ENCODE data around the gene USP2.
A peak's percentile ranks its signal among the peaks of the same experiment; 100 is the strongest.

USP2 gene

GRCh38 chr11:119336744-119337469 is 44.6 kb downstream of the USP2 start:
- Histone ChIP-seq H3K36me3 (ENCODE audit: control insufficient read depth in 1 of 2, insufficient read depth in 2 of 2, low read length in 2 of 2) (peaks cover 0 to 4% of the 10 kb centered on the region in 2 donors), H3K4me1 (ENCODE audit: control insufficient read depth in 1 of 2, insufficient read depth in 2 of 2, low read length in 2 of 2) (peaks cover 38 to 57% of the 10 kb centered on the region in 2 donors), H3K4me3 (ENCODE audit: low read depth in 1 of 2, low read length in 2 of 2) (no peak overlapping the region), H3K27me3 (ENCODE audit: control insufficient read depth in 1 of 2, insufficient read depth in 2 of 2, low read length in 2 of 2) (peaks cover 0 to 3% of the 10 kb centered on the region in 2 donors), H3K27ac (ENCODE audit: low read depth, low read length) (no peak overlapping the region), H3K9me3 (ENCODE audit: control insufficient read depth in 1 of 2, low read length in 2 of 2) (no peaks in the 10 kb centered on the region), H3K9ac (ENCODE audit: low read depth in 1 of 2, low read length in 2 of 2) (no peak overlapping the region)

DNA sequence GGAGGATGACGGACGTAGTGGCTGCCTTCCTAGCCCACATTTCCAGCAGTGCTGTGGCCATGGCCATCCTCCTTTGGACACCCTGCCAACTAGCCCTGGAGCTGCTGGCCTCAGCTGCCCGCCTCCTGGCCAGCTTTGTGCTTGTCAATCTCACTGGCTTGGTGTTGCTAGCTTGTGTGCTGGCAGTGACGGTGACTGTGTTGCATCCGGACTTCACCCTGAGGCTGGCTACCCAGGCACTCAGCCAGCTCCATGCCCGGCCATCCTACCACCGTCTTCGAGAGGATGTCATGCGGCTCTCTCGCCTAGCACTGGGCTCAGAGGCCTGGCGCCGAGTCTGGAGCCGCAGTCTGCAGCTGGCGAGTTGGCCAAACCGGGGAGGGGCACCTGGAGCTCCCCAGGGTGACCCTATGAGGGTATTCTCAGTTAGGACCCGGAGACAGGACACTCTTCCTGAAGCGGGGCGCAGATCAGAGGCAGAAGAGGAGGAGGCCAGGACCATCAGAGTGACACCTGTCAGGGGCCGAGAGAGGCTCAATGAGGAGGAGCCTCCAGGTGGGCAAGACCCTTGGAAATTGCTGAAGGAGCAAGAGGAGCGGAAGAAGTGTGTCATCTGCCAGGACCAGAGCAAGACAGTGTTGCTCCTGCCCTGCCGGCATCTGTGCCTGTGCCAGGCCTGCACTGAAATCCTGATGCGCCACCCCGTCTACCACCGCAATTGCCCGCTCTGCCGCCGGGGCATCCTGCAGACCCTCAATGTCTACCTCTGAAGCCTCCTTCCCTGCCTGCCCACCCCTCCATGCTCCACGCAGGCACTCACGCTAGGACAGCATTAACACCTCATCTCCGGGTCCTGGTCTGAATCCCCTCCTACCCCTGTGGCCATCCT is 45.6 kb downstream of the USP2 start:
- Histone ChIP-seq H3K4me3 (ENCODE audit: low read depth in 1 of 2, low read length in 2 of 2) (peak overlapping the region; percentile 95 to 98), H3K27ac (ENCODE audit: low read depth, low read length) (no peak overlapping the region), H3K4me1 (ENCODE audit: control insufficient read depth in 1 of 2, insufficient read depth in 2 of 2, low read length in 2 of 2) (peaks cover 32 to 52% of the 10 kb centered on the region in 2 donors)

GRCh38 chr11:119335091-119335654 is 46.3 kb downstream of the USP2 start:
- peaks cover 0 to 3% of the 10 kb centered on the region in 2 donors for H3K27me3 ChIP-seq (ENCODE audit: control insufficient read depth in 1 of 2, insufficient read depth in 2 of 2, low read length in 2 of 2)
- no peaks in the 10 kb centered on the region for H3K9me3 ChIP-seq (ENCODE audit: control insufficient read depth in 1 of 2, low read length in 2 of 2)
- no peak overlapping the region for H3K27ac ChIP-seq (ENCODE audit: low read depth, low read length)
- peak overlapping the region; percentile 95 to 98 for H3K4me3 ChIP-seq (ENCODE audit: low read depth in 1 of 2, low read length in 2 of 2)
- H3K9ac ChIP-seq (ENCODE audit: low read depth in 1 of 2, low read length in 2 of 2): peak overlapping the region; percentile 81 to 91
- H3K4me1 ChIP-seq (ENCODE audit: control insufficient read depth in 1 of 2, insufficient read depth in 2 of 2, low read length in 2 of 2): peaks cover 30 to 52% of the 10 kb centered on the region in 2 donors
- peaks cover 0 to 4% of the 10 kb centered on the region in 2 donors for H3K36me3 ChIP-seq (ENCODE audit: control insufficient read depth in 1 of 2, insufficient read depth in 2 of 2, low read length in 2 of 2)

More for the DNA sequence above, 45.6 kb downstream of the USP2 start:
- Histone ChIP-seq H3K27me3 (ENCODE audit: control insufficient read depth in 1 of 2, insufficient read depth in 2 of 2, low read length in 2 of 2) (peaks cover 0 to 3% of the 10 kb centered on the region in 2 donors), H3K9ac (ENCODE audit: low read depth in 1 of 2, low read length in 2 of 2) (no peak overlapping the region), H3K36me3 (ENCODE audit: control insufficient read depth in 1 of 2, insufficient read depth in 2 of 2, low read length in 2 of 2) (peaks cover 0 to 4% of the 10 kb centered on the region in 2 donors), H3K9me3 (ENCODE audit: control insufficient read depth in 1 of 2, low read length in 2 of 2) (no peaks in the 10 kb centered on the region)

- Histone ChIP-seq H3K36me3 (ENCODE audit: control insufficient read depth in 1 of 2, insufficient read depth in 2 of 2, low read length in 2 of 2) (peaks cover 0 to 4% of the 10 kb centered on the region in 2 donors), H3K9ac (ENCODE audit: low read depth in 1 of 2, low read length in 2 of 2) (peak within 1 kb of the TSS; percentile 81 to 91), H3K27ac (ENCODE audit: low read depth, low read length) (peak within 1 kb of the TSS; percentile 64), H3K27me3 (ENCODE audit: control insufficient read depth in 1 of 2, insufficient read depth in 2 of 2, low read length in 2 of 2) (peaks cover 3 to 4% of the 10 kb centered on the region in 2 donors), H3K9me3 (ENCODE audit: control insufficient read depth in 1 of 2, low read length in 2 of 2) (no peaks in the 10 kb centered on the region), H3K4me3 (ENCODE audit: low read depth in 1 of 2, low read length in 2 of 2) (peak within 1 kb of the TSS; percentile 95 to 98), H3K4me1 (ENCODE audit: control insufficient read depth in 1 of 2, insufficient read depth in 2 of 2, low read length in 2 of 2) (peaks cover 28 to 49% of the 10 kb centered on the region in 2 donors)
Measured at GRCh38 chr11:119334174-119334930, 47.1 kb downstream of the USP2 start, which contains the start of gene RNF26. TSS of gene RNF26 (plus strand) at chr11:119334527. CDS start at chr11:119335123, 596 bp downstream.

GRCh38 chr11:119332111-119332765 is 49.3 kb downstream of the USP2 start:
- Histone ChIP-seq H3K4me3 (ENCODE audit: low read depth in 1 of 2, low read length in 2 of 2) (no peak overlapping the region), H3K27ac (ENCODE audit: low read depth, low read length) (no peak overlapping the region), H3K4me1 (ENCODE audit: control insufficient read depth in 1 of 2, insufficient read depth in 2 of 2, low read length in 2 of 2) (peaks cover 15 to 31% of the 10 kb centered on the region in 2 donors), H3K27me3 (ENCODE audit: control insufficient read depth in 1 of 2, insufficient read depth in 2 of 2, low read length in 2 of 2) (peaks cover 0 to 5% of the 10 kb centered on the region in 2 donors), H3K9ac (ENCODE audit: low read depth in 1 of 2, low read length in 2 of 2) (no peak overlapping the region), H3K36me3 (ENCODE audit: control insufficient read depth in 1 of 2, insufficient read depth in 2 of 2, low read length in 2 of 2) (peaks cover 0 to 4% of the 10 kb centered on the region in 2 donors), H3K9me3 (ENCODE audit: control insufficient read depth in 1 of 2, low read length in 2 of 2) (no peaks in the 10 kb centered on the region)

- peaks cover 4 to 12% of the 10 kb centered on the region in 2 donors for H3K4me1 ChIP-seq (ENCODE audit: control insufficient read depth in 1 of 2, insufficient read depth in 2 of 2, low read length in 2 of 2)
- no peak overlapping the region for H3K9ac ChIP-seq (ENCODE audit: low read depth in 1 of 2, low read length in 2 of 2)
- H3K27me3 ChIP-seq (ENCODE audit: control insufficient read depth in 1 of 2, insufficient read depth in 2 of 2, low read length in 2 of 2): peaks cover 0 to 5% of the 10 kb centered on the region in 2 donors
- H3K27ac ChIP-seq (ENCODE audit: low read depth, low read length): no peak overlapping the region
- no peaks in the 10 kb centered on the region for H3K9me3 ChIP-seq (ENCODE audit: control insufficient read depth in 1 of 2, low read length in 2 of 2)
- no peak overlapping the region for H3K4me3 ChIP-seq (ENCODE audit: low read depth in 1 of 2, low read length in 2 of 2)
- no peaks in the 10 kb centered on the region for H3K36me3 ChIP-seq (ENCODE audit: control insufficient read depth in 1 of 2, insufficient read depth in 2 of 2, low read length in 2 of 2)
Measured at GRCh38 chr11:119330237-119330636, 51.3 kb downstream of the USP2 start.

GRCh38 chr11:119329320-119329719 is 52.2 kb downstream of the USP2 start:
- no peak overlapping the region for H3K27ac ChIP-seq (ENCODE audit: low read depth, low read length)
- no peak overlapping the region for H3K9ac ChIP-seq (ENCODE audit: low read depth in 1 of 2, low read length in 2 of 2)
- H3K27me3 ChIP-seq (ENCODE audit: control insufficient read depth in 1 of 2, insufficient read depth in 2 of 2, low read length in 2 of 2): peaks cover 0 to 5% of the 10 kb centered on the region in 2 donors
- H3K9me3 ChIP-seq (ENCODE audit: control insufficient read depth in 1 of 2, low read length in 2 of 2): no peaks in the 10 kb centered on the region
- no peaks in the 10 kb centered on the region for H3K36me3 ChIP-seq (ENCODE audit: control insufficient read depth in 1 of 2, insufficient read depth in 2 of 2, low read length in 2 of 2)
- H3K4me1 ChIP-seq (ENCODE audit: control insufficient read depth in 1 of 2, insufficient read depth in 2 of 2, low read length in 2 of 2): peaks cover 0 to 5% of the 10 kb centered on the region in 2 donors
- no peak overlapping the region for H3K4me3 ChIP-seq (ENCODE audit: low read depth in 1 of 2, low read length in 2 of 2)

- Histone ChIP-seq H3K4me3 (ENCODE audit: low read depth in 1 of 2, low read length in 2 of 2) (no peak overlapping the region), H3K9ac (ENCODE audit: low read depth in 1 of 2, low read length in 2 of 2) (no peak overlapping the region), H3K4me1 (ENCODE audit: control insufficient read depth in 1 of 2, insufficient read depth in 2 of 2, low read length in 2 of 2) (peaks cover 9 to 20% of the 10 kb centered on the region in 2 donors), H3K9me3 (ENCODE audit: control insufficient read depth in 1 of 2, low read length in 2 of 2) (no peaks in the 10 kb centered on the region), H3K36me3 (ENCODE audit: control insufficient read depth in 1 of 2, insufficient read depth in 2 of 2, low read length in 2 of 2) (no peaks in the 10 kb centered on the region), H3K27me3 (ENCODE audit: control insufficient read depth in 1 of 2, insufficient read depth in 2 of 2, low read length in 2 of 2) (peaks cover 0 to 3% of the 10 kb centered on the region in 2 donors), H3K27ac (ENCODE audit: low read depth, low read length) (no peak overlapping the region)
Measured at GRCh38 chr11:119324189-119324588, 57.3 kb downstream of the USP2 start.

DNA sequence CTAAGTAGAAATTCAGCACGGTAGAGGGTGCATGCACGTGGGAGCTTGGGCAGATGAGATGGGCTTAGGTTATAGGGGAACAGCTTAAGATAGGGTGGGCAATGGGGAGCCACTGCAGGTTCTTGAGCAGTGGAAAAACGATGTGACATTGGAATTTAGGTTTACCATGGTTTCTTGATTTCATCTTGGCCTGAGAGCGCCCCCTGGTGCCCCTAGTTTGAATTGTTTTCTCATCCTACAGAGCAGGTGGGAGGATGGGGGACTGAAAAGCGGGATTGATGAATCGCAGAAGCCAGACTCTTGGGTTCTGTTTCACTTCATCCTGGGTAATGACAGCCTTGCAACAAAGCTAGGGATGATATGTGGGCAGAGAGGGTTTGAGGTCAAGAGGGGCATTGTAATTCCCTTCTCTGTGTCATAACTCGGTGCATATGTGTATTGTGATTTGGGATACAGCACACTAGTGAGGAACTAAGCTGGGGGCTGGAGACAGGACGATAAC is 57.9 kb downstream of the USP2 start:
- no peak overlapping the region for H3K9ac ChIP-seq (ENCODE audit: low read depth in 1 of 2, low read length in 2 of 2)
- no peak overlapping the region for H3K27ac ChIP-seq (ENCODE audit: low read depth, low read length)
- no peak overlapping the region for H3K4me3 ChIP-seq (ENCODE audit: low read depth in 1 of 2, low read length in 2 of 2)

More for the DNA sequence above, 57.9 kb downstream of the USP2 start:
- H3K4me1 ChIP-seq (ENCODE audit: control insufficient read depth in 1 of 2, insufficient read depth in 2 of 2, low read length in 2 of 2): peaks cover 9 to 25% of the 10 kb centered on the region in 2 donors
- H3K36me3 ChIP-seq (ENCODE audit: control insufficient read depth in 1 of 2, insufficient read depth in 2 of 2, low read length in 2 of 2): no peaks in the 10 kb centered on the region
- peaks cover 0 to 8% of the 10 kb centered on the region in 2 donors for H3K27me3 ChIP-seq (ENCODE audit: control insufficient read depth in 1 of 2, insufficient read depth in 2 of 2, low read length in 2 of 2)
- H3K9me3 ChIP-seq (ENCODE audit: control insufficient read depth in 1 of 2, low read length in 2 of 2): no peaks in the 10 kb centered on the region

Data from duodenal mucosa (tissue), 2 donors.